Frontal cortex (tissue), 4 donors: ENCODE data around the gene FIGNL2. TPM values are rescaled to one million over a fixed set of nuclear protein-coding genes. Genes with fewer than 3 reads are reported as not detected.

ENCODE experiments used
- DNase-seq, 2 donors: peaks; one replicate each; pipeline ENCODE4 v3.0.0; 2012; ENCODE audit warnings: low spot score in 2 of 2
- FAIRE-seq: peaks from 2 replicates; lab custom pipeline; 2012; peaks lifted over from hg19 to GRCh38; lab: Jason Lieb, UNC
- total RNA-seq: library from RNA; depleted of rRNA; stranded (reverse); fragments of >200 nt; gene quantifications from one replicate; pipeline ENCODE4 v1.2.3, GENCODE V29; 2014
- donor health status: control.
- donor health status: control.
- donor health status: control.

FIGNL2 gene
- total RNA-seq, 1 donor from 2014 or later, result 0.82 TPM

GRCh38 chr12:51863363-51863932 lies 14.9 kb upstream of the FIGNL2 start:
- DNase-seq, result no peak
- FAIRE-seq, result no peak

- DNase-seq, result no peak
- no peak for FAIRE-seq
Measured at GRCh38 chr12:51862947-51863346, 14.4 kb upstream of the FIGNL2 start.

GRCh38 chr12:51860986-51861385 lies 12.5 kb upstream of the FIGNL2 start:
- FAIRE-seq (no peak), DNase-seq (no peak)

DNA sequence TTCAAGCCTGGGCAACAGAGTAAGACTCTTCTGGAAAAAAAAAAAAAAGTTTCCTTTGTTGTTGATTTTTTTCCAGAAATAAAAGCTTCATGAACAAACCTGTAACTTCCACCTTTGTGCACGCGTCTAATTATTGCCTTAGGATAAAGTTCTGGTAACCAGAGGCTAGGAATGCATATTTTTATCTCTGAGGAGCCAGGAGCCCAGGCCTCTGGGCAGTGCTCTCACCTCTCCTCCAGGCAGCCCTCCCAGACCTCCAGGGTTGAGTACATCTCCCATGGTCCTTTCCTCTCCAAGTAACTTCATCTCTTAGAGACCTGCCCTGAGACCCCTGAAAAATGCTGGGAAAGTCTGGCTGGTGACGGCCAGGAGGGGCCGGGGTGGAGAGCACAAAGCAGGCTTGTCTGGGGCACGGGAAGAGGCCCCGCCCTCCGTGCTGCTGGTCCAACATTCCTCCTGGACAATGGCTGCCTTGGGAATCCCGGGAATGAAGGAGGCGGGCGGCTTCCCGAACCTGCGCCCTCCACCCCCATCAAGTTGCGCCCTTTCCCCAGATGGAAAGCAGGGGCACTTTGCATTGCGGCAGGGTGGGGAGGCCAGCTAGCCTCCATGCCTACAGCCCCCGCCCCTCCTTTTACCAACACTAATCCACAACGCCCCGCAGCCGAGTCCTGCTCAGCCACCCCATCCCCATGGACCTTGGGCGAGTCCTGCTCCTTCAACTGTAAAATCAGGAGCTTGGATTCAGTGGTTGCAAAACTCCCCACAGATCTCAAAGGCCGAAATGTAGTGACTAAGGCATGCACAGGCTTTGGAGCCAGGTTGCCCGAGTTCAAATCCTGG lies 7.3 kb upstream of the FIGNL2 start:
- DNase-seq (no peak), FAIRE-seq (no peak)

GRCh38 chr12:51852404-51853137 lies 4.1 kb upstream of the FIGNL2 start:
- no peak for FAIRE-seq
- DNase-seq, result no peak

DNA sequence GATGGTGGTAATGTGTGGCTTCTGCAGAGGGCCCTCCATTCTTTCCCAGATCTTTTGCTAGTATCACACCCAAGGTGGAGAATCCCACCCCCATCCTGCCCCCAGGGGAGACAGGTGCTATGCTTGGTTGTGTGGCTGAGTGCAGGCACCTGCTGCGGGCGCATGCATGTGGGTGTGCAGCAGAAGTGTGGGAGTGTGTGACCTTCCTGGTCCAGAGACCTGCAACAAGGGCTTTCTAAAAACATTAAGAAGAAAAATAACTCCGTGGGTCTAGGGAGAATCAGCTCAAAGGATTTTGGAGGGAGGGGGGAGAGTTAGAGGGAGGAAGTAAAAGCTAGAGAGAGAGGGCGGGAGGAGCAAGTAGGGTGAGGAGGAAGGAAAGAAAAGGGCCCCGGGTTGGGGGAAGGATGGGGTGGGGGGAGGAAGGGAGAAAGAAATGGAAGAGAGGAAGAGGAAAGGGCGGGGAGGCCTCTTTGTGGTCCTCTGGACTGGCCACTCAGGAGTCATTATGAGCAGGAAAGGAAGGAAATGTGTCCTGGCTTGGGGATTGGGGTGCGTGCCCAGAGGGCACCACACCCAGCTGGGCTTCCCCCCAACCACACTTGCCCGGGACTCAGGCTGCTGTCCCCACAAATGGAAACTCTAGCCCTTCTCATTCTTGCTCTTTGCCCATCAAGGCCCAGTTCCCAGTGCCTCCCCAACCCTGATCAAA lies 3.1 kb upstream of the FIGNL2 start:
- FAIRE-seq, result no peak
- DNase-seq, result no peak

GRCh38 chr12:51850965-51851299 lies 2.4 kb upstream of the FIGNL2 start:
- FAIRE-seq, result no peak
- DNase-seq, result no peak

DNA sequence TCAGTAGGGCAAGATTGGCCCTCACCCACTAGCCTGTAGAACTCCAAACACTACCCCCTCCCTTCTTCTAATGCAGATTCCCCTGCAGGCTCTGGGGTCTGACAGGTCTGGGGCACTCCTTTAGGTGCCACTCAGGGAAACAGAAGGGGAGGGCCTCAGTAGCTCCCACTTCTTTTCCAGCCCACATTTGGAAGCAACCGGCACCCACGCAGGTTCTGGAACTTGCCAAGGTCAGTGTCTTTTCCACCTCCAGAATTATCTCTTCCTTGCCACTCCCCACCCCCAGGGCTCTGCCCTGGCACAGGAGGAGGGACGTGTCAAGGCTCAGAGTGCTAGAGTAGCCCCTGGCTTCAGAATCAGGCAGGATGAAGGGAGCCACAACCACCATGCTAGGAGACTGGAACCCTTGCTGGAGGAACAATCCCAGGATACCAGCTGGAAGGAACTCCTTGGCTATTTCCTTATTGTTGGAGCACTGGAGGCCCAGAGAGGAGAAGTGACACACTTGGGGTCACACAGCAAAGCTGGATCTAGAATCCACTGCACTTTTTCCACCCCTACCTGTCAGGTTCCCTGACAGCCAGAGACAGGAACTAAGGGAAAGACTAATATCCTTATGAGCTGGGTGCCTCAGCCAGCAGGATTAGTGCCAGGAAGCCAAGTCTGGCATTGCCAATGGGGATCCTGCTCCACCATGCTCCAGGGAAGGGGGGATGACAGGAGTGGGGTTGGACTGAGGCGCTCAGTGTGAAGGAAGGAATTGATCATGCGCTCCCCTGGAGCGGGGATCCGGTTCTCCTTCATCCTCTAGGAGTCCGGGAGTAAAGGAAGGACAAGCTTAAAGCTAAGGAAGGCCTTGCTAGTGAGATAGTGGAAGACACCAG lies 1.8 kb upstream of the FIGNL2 start:
- DNase-seq (no peak), FAIRE-seq (no peak)

DNA sequence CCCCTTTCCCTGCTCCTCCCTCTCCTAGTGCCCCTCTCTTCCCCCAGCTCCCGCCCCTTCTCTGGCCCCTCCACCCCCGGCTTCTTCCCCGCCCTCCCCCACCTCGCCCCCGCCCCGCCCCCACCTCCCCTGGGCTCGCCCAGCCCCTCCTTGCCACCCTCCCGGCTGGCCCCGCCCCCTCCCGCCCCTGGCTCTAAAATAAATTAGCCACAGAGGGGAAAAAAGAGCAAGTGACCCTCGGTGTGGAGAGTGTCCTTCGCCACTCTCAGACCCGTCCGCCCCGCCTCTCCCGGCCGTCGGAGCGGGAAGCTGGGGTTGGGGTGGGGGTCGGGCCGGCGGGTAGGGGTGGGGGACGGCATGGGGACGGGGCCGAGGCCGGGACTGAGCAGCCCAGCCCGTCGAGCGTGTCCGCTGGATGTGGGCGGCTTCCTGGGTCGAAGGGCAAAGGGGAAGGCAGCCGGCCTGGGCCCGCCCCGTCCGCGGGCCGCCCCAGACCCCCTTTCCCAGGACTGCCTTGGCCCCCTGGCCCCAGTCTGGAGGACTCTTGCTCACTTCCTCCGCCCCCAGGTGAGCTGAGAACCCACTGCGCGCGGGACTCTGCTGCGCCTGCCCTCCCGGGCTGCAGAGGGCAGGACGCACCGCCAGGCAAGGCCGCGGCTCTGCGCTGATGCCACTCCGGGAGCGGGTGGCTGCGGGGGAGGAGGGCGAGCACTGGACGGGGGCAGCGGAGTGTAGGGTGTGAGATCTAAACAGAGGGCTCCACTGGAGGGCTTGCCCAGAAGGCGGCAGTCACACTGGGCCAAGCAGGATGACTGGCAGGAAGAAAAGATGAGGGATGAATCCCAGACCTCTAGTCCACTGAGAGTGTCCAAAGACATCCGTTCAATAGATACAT lies 570 bp upstream of the FIGNL2 start:
- DNase-seq (no peak), FAIRE-seq (no peak)

DNA sequence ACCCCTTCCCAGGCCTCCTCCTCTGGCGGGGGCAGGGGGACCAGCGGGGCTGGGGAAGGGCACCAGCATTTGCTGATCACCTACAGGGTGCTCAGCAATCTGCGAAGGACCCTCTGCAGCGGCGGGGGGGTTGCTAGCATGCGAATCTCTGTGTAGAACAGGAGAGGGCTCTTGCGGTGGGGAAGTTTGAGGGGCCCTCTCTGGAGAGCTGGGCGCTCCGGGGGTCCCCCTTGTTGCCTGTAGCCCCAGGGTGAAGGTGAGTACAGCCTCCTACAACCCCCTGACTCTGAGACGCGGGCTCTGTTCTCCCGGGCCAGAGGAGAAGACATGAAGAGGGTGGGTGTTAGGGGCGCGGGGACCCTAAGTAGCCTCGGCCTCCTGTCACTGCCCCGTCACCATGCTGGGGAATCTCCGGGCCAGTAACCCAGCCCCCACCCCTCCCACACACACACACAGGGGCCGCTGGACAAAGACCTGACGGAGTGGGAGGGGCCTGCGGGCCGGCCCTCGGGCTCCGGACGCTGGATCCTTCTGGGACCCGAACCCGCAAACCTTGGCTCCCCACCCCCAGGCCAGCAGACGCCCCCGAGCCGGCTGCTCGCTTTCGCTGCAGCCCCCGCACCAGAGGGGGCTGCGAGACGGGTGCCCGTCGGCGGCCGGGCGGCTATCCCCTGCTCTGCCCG lies 734 bp downstream of the FIGNL2 start:
- DNase-seq, result no peak
- FAIRE-seq, result no peak

DNA sequence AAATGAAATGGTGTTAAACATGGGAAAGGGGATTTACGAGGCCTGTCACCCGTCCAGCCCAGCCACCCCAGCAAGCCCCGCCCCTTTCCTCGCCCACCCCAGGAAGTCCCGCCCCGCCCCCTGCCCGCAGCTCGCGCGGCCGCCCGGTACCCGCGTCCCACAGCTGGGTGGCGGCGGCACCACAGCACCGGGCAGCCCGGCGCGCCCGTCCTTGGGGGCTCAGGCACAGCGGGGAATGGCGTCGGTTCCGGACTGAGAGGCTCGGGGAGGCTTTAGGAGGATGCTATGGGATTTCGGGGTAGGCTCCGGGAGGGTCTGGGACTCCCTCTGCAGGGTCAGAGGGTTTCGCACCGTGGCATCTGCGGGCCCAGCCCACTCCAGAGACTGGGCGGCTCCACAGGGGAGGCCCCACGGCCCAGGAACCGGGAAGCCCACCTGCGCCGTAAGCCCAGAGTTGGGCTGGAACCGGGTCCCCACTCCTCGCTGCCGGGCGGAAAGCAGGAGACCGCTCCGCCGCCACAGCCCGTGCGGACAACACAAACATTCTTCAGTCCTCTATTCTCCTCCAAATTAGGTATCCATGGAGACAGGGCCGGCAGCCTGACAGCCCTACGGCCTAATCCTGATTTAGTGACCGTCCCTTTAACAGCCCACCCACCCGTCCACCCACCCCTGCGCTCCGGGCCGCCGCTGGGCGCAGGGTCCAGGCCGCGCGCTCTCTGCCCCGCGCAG lies 1.4 kb downstream of the FIGNL2 start:
- peak; percentile 67 to 82 for DNase-seq
- no peak for FAIRE-seq

DNA sequence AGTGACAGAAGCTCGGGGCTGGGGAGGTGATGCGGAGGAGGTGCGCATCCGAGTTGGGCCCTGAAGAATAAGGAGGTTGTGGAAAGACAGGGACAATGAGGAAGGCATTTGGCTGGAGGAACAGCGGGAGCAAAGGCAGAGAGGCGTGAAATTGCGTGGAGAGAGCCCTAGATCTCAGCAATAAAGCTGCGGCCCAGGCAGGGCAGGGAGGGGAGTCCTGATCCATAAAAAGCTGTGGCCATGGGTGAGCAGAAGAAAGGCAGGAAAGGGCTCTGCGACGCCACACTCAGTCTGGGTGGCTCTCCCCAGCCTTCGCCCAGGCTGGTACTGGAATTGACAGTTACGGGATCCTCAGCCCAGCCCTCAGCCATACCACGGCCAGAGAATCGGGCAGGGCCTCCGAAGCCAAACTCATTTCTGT lies 2.2 kb downstream of the FIGNL2 start:
- no peak for FAIRE-seq
- no peak for DNase-seq

GRCh38 chr12:51845482-51845881 lies 3.0 kb downstream of the FIGNL2 start:
- DNase-seq (no peak), FAIRE-seq (no peak)

- FAIRE-seq, result no peak
Measured at GRCh38 chr12:51844854-51845253, 3.7 kb downstream of the FIGNL2 start.

GRCh38 chr12:51841727-51842126 lies 6.8 kb downstream of the FIGNL2 start:
- no peak for FAIRE-seq
- no peak for DNase-seq

More at GRCh38 chr12:51844854-51845253, 3.7 kb downstream of the FIGNL2 start:
- no peak for DNase-seq

- FAIRE-seq, result no peak
Measured at GRCh38 chr12:51840966-51841365, 7.6 kb downstream of the FIGNL2 start.

DNA sequence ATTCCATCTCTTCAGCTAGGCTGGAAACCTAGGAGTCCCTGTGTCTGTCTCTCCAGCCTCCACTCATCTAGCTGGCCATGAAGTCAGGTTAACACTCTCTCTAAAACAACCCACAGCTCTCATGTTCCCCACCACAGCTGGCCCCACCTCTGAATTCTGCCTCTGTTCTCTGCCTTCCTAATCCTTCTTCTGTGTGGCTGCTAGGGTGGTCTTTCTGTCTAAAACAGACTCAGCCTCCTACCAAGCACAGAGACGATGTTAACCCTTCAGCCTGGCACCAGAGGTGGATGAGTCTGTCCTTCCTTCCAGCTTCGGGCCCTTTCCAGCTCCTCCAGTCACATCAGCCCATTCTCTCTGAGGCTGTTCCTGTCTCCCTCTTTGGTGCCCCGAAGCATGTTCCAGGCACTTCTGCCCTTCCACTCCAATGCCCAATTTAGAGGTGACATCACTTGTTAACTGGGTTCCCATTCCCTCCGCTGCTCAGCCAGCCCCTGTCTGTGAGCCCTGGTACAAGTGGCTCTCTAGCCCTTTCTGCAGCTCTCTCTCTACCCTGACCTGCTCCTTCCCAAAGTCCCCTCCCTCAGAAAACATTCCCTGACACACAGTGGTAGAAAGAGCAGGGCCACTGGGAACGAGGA lies 9.1 kb downstream of the FIGNL2 start:
- DNase-seq (no peak), FAIRE-seq (no peak)

More at GRCh38 chr12:51840966-51841365, 7.6 kb downstream of the FIGNL2 start:
- DNase-seq, result no peak
